HG03565 (cell line): ENCODE measurements around the gene CCR8.
"Not testable (repeated sequence)": the region's sequence is repeated elsewhere in the genome, so short reads cannot be mapped to it uniquely, and the experiment has no call there.

Experiments used
- ATAC-seq: cut with Tn5 transposase; IDR thresholded peaks from one replicate; pipeline ENCODE4 v1.9.1; 2021; ENCODE audit warnings: mild to moderate bottlenecking, moderate library complexity; ENCODE audit not compliant: unreplicated experiment

CCR8 gene

GRCh38 chr3:39346785-39347585, 17.5 kb downstream of the CCR8 start:
- peak; percentile 88 for ATAC-seq

DNA sequence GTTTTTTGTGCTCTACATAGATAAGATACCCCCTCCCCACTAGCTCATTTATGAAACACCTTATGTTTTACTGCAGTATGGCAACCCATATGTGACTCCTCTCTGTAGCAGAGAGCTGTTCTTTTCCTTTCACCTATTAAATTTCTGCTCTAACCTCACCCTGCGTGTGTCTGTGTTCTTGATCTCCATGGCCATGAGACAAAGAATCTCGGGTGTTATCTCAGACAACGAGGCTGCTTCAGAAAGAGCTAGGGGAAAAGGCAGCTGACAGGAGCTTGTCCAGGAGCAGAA, 18.0 kb downstream of the CCR8 start:
- no peak for ATAC-seq

DNA sequence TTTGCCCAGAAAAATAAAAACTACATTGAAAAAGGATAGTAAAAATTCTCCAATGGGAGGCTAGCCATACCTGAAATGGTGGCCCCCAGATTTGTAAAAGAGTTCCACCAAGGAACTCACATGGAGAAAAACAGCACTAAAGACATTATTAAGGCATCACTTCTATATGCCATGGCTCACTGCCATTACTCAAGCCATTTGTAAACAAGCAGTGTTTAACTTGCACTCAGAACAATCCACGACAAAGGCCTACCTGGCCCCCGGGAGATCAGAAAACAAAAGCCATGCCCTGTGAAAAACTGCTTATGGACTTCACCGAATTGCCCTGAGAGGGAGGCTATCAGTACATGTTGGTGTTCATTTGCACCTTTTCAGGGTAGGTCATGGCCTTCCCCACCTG, 19.6 kb downstream of the CCR8 start:
- no peak for ATAC-seq

- no peak for ATAC-seq
Observed at GRCh38 chr3:39350714-39351113, 21.2 kb downstream of the CCR8 start.

- ATAC-seq = not testable (repeated sequence)
Observed at GRCh38 chr3:39351134-39351533, 21.6 kb downstream of the CCR8 start.

DNA sequence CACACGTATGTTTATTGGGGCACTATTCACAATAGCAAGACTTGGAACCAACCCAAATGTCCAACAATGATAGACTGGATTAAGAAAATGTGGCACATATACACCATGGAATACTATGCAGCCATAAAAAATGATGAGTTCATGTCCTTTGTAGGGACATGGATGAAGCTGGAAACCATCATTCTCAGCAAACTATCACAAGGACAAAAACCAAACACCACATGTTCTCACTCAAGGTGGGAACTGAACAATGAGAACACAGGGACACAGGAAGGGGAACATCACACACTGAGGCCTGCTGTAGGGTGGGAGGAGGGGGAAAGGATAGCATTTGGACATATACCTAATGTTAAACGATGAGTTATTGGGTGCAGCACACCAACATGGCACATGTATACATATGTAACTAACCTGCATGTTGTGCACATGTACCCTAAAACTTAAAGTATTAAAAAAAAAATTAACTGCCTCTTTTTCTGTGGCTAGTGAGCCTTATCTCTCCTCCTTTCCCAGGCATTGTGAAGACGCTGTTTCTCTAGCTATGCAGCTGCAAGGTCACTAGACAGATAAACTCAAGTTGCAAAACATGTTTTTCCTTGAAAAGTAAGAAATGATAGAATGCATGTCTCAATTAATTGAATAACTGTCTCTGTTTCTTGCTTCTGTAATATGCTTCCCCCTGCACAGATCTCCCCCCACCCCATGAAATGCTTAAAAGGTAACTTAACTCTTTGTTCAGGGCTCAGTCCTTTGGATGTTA, 23.8 kb downstream of the CCR8 start:
- not testable (repeated sequence) for ATAC-seq

- ATAC-seq = no peak
Observed at GRCh38 chr3:39358333-39358732, 28.8 kb downstream of the CCR8 start.

DNA sequence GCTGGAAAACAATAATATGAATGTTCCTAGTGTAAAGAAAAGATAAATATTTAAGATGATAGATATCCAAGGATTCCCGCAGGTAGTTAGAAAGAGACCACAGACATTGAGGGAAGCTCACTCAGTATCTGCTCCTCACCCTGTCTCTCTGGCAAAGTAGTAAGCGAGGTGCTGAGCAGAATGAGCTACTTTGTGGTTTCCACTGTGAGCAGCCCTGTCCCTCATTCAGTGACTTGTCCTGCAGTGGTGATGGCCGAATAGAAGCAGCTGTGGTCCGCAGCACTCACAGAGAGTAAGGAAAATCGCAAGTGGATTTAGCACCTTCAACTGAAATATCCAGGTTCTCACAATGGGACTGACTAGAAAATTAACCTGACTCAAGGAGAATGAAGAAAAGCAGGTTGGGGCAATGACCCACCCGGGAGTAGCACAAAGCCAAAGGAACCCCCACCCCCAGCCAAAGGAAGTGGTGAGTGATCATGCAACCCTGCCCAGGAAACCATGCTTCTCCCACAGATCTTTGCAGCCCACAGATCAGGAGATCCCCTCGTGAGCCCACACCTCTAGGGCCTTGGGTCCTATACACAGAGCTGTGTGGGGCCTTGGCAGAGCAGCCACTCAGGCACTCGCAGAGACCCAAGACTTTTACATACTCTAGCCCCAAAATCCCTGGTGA, 31.9 kb downstream of the CCR8 start:
- no peak for ATAC-seq

GRCh38 chr3:39362192-39362591, 32.7 kb downstream of the CCR8 start:
- no peak for ATAC-seq

- no peak for ATAC-seq
Observed at GRCh38 chr3:39362812-39363211, 33.3 kb downstream of the CCR8 start.

- ATAC-seq = not testable (repeated sequence)
Observed at GRCh38 chr3:39370450-39370849, 40.9 kb downstream of the CCR8 start.

DNA sequence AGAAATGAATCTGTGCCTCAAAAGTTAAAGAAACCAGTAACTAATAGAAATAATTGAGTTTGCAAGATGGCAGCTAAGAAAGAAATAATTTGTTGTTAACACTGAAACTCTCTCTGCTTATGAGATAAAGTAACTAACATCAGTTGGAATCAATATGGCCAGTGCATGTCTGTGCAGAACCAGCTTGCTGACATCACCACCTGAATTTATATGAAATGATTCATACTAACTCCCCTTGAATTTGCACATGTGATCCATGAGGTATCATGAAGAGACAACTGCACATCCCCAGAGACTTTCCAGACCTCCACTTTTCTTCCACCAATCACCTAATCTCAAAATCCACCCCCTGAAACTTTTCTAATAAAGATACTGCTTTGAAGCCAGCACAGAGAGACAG, 43.3 kb downstream of the CCR8 start:
- ATAC-seq = no peak

DNA sequence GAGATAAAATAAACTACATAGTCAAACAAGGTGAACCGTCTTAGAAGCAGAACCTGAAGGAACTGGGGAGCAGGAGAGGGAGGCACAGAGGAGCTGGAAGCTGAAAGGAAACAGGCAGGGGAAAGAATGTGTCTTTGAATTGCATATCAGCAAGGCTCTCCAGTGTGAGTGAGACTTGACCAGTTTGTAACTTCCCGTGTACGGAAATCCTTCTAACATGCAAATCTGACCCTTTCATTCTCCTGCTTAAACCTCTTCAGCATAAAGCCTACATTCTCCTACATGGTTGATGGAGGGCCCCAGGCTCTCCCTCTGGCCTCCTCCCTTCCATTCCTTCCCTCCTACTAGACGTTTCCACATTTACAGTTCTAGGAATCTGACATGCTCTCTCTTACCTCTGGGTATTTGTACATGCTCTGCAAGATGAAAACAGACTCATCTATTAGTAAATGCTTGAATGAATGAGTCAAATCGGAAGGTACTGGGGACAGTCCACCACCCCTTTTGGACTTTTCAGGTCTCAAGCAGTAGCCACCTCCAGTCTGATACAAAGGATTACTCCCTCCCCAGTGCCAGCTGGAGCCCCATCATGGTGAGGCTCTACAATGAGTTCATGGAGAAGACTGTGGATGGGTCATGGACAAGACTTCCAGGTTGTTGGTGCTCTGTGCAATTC, 47.6 kb downstream of the CCR8 start:
- no peak for ATAC-seq

DNA sequence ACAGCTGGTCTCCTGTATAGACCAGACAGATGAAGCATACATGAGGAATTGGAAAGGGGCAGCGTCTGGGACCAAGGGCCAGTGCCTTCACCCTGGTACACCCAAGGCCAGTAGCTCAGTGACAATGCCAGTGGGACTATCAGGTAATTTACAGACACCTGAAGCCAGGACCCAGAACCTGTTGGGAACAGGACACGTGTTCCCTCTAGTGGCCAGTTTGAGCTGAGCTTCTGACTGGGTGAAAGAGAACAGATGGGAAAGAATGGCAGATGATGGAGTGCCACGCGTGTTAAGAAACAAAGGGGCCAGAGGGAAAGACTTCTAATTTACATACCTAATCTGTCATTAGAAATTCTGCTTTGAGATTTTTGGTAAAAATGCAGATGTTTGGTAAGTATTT, 48.6 kb downstream of the CCR8 start:
- ATAC-seq = peak; percentile 58

DNA sequence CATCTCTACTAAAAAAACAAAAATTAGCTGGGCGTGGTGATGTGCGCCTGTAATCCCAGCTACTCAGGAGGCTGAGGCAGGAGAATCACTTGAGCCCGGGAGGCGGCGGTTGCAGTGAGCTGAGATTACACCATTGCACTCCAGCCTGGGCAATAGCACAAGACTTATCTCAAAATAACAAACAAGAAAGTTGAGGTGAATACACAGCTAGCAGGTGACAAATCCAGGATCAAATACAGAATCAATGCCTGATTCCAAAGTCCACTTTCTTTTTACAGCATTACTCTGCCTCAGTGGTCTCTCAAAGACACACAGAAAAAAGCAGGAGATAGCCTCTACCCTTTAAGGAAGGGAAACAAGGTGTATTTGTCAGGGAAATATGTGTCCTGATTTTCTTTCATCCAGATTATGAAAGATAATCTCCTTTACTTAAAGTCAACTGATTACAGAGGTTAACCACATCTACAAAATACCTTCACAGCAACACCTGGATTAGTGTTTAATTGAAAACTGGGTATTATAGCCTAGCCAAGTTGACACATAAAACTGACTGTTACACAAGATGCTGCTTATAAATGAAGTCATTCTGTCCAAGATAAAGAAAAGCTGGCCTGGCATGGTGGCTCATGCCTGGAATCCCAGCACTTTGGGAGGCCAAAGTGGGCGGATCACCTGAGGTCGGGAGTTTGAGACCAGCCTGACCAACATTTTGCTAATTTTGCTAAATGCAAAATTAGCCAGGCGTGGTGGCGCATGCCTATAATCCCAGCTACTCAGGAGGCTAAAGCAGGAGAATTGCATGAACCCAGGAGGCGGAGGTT, 49.7 kb downstream of the CCR8 start:
- ATAC-seq = no peak

GRCh38 chr3:39379778-39380155, 50.3 kb downstream of the CCR8 start:
- ATAC-seq = no peak

GRCh38 chr3:39381432-39381831, 51.9 kb downstream of the CCR8 start:
- no peak for ATAC-seq
